Mesenchymal stem cell (in vitro differentiated cells and primary cell): ENCODE measurements around the gene ZNF366.

Experiments
- DNase-seq: peaks from one replicate; pipeline ENCODE4 v3.0.0-alpha.2; 2013
- H2AFZ ChIP-seq: one replicate; pipeline ENCODE4 v1.6.1; 2013; ENCODE audit warnings: low read depth, mild to moderate bottlenecking, control low read depth, inconsistent platforms, low read length, moderate library complexity
- H2AK5ac ChIP-seq: 2 replicates; pipeline ENCODE4 v1.6.1; 2013; ENCODE audit warnings: low read length, moderate library complexity, mild to moderate bottlenecking, inconsistent platforms; ENCODE audit not compliant: severe bottlenecking
- H2BK120ac ChIP-seq: one replicate; pipeline ENCODE4 v1.6.1; 2013; ENCODE audit warnings: low read depth, mild to moderate bottlenecking, inconsistent platforms, low read length, moderate library complexity
- H2BK12ac ChIP-seq, 2 experiments: one replicate each; pipeline ENCODE4 v1.6.1; 2013; ENCODE audit warnings: inconsistent platforms in 2 of 2, low read length in 2 of 2, mild to moderate bottlenecking in 2 of 2, moderate library complexity in 2 of 2, control low read depth in 1 of 2
- H2BK15ac ChIP-seq: one replicate; pipeline ENCODE4 v1.6.1; 2013; ENCODE audit warnings: mild to moderate bottlenecking, low read depth, inconsistent platforms; ENCODE audit not compliant: poor library complexity, severe bottlenecking
- H2BK5ac ChIP-seq: 2 replicates; pipeline ENCODE4 v1.6.1; 2013; ENCODE audit warnings: low read depth, mild to moderate bottlenecking, low read length, control low read depth, inconsistent platforms; ENCODE audit not compliant: poor library complexity, severe bottlenecking
- H3K14ac ChIP-seq, 2 experiments: one replicate each; pipeline ENCODE4 v1.6.1; 2013; ENCODE audit warnings: inconsistent platforms in 2 of 2, low read length in 2 of 2, control low read depth in 1 of 2, mild to moderate bottlenecking in 1 of 2, moderate library complexity in 1 of 2
- H3K18ac ChIP-seq, 2 experiments: one replicate each; pipeline ENCODE4 v1.6.1; 2013; ENCODE audit warnings: inconsistent platforms in 2 of 2, low read length in 2 of 2, control low read depth in 1 of 2, low read depth in 1 of 2, mild to moderate bottlenecking in 1 of 2
- H3K23ac ChIP-seq, 2 experiments: one replicate each; pipeline ENCODE4 v1.6.1; 2013; ENCODE audit warnings: inconsistent platforms in 2 of 2, low read length in 2 of 2, mild to moderate bottlenecking in 2 of 2, moderate library complexity in 2 of 2, control low read depth in 1 of 2
- H3K27ac ChIP-seq: 2 replicates; pipeline ENCODE4 v1.5.1; 2013; ENCODE audit warnings: mild to moderate bottlenecking, moderate library complexity, low read length, control low read depth, inconsistent platforms; ENCODE audit not compliant: poor library complexity, severe bottlenecking
- H3K27me3 ChIP-seq, 2 experiments: 2 replicates each; pipeline versions ENCODE4 v1.6.1 to v1.7.0; 2013; ENCODE audit warnings: low read length in 2 of 2, mild to moderate bottlenecking in 2 of 2, moderate library complexity in 2 of 2, control low read depth in 1 of 2, inconsistent platforms in 1 of 2; ENCODE audit not compliant: control insufficient read depth in 1 of 2, insufficient read depth in 1 of 2
- H3K36me3 ChIP-seq, 2 experiments: 2 replicates each; pipeline versions ENCODE4 v1.6.1 to v1.7.0; 2013; ENCODE audit warnings: low read length in 2 of 2, control low read depth in 1 of 2, inconsistent platforms in 1 of 2, low read depth in 1 of 2, mild to moderate bottlenecking in 1 of 2; ENCODE audit not compliant: insufficient read depth in 2 of 2, control insufficient read depth in 1 of 2
- H3K4ac ChIP-seq, 2 experiments: one replicate each; pipeline ENCODE4 v1.6.1; 2013; ENCODE audit warnings: inconsistent platforms in 2 of 2, low read length in 2 of 2, mild to moderate bottlenecking in 2 of 2, moderate library complexity in 2 of 2, control low read depth in 1 of 2, low read depth in 1 of 2
- H3K4me1 ChIP-seq: 2 replicates; pipeline ENCODE4 v1.6.1; 2013; ENCODE audit warnings: low read depth, low read length, control low read depth; ENCODE audit not compliant: control insufficient read depth, insufficient read depth
- H3K4me2 ChIP-seq: 2 replicates; pipeline ENCODE4 v1.6.1; 2013; ENCODE audit warnings: low read length, mild to moderate bottlenecking, inconsistent platforms; ENCODE audit not compliant: poor library complexity, severe bottlenecking
- H3K4me3 ChIP-seq, 2 experiments: 2 replicates each; pipeline versions ENCODE4 v1.5.1 to v1.7.0; 2013; ENCODE audit warnings: low read length in 2 of 2, mild to moderate bottlenecking in 2 of 2, control low read depth in 1 of 2, low read depth in 1 of 2; ENCODE audit not compliant: insufficient read depth in 1 of 2
- H3K79me1 ChIP-seq: replicated peaks from 2 replicates; pipeline ENCODE4 v1.6.1; 2013; ENCODE audit warnings: mild to moderate bottlenecking, control low read depth, low read length, inconsistent platforms; ENCODE audit not compliant: poor library complexity, severe bottlenecking
- H3K9ac ChIP-seq: 2 replicates; pipeline ENCODE4 v1.7.0; 2013; ENCODE audit warnings: mild to moderate bottlenecking, low read length, moderate library complexity
- H3K9me3 ChIP-seq: 2 replicates; pipeline ENCODE4 v1.7.0; 2013; ENCODE audit warnings: mild to moderate bottlenecking, low read length; ENCODE audit not compliant: control insufficient read depth
- H4K8ac ChIP-seq: one replicate; pipeline ENCODE4 v1.6.1; 2013; ENCODE audit warnings: inconsistent platforms, mild to moderate bottlenecking, low read length, moderate library complexity
- H4K91ac ChIP-seq: one replicate; pipeline ENCODE4 v1.6.1; 2013; ENCODE audit warnings: mild to moderate bottlenecking, low read length, inconsistent platforms
- WGBS: methylation state at CpG from one replicate; pipeline ENCODE4 v1.1.7; 2013; ENCODE audit warnings: mixed read lengths; 5-methylcytosine and 5-hydroxymethylcytosine counted together

Gene ZNF366

DNA sequence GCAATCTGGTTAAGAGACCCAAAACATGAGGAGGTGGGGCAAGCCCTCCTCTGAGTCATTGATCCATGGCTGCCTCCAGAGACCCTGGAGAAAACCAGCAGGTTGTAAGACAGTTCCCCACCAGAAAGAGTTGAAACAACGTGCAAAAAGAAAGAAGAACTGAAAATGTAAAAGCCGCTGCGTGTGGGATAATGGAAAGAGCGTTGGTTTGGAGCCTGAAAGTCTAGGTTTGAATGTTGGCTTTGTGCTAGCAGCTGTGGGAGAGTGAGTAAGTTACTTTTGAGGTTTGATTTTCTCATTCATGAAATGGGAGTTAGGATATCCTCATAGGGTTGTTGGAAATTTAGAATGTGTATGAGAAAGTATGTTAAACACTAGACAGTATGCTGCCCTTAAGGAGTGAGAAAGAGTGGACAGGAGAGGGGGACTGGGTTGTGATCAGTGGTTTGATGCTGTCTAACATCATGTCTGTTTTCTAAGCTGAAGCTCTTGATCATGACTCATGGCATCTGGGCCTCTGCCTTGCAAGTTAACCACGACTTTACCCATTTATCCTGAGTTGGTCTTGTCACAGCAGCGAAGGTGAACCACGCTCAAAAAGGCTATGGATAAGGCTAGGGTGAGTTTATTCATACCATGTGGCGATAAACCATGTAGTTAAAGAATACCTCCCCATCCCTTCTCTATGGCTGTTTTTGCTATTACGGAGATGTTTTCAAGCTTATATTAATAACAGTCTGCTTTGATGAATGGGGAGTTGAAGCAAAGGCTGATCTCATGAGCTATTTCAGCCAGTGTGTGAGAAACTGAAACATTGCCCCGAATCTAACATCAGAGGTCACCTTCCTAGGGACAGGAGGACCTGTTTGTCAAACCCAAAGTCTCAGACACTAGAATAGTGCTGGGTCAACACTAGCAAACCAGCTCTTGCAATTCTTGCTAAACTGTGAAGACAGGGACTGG is 41.3 kb downstream of the ZNF366 start:
- Histone ChIP-seq H3K27ac (no peak overlapping the region), H3K4ac (no peak overlapping the region), H3K23ac (no peak overlapping the region), H3K27me3 (no peaks in the 10 kb centered on the region), H3K4me3 (no peak overlapping the region), H4K8ac (no peak overlapping the region), H3K9ac (no peak overlapping the region), H4K91ac (no peak overlapping the region), H2BK120ac (no peak overlapping the region), H3K18ac (peak overlapping the region in 1 of 2 experiments; percentile 23), H2BK12ac (no peak overlapping the region), H3K79me1 (no peaks in the 10 kb centered on the region), H2BK5ac (no peak overlapping the region), H3K4me1 (peaks cover 2% of the 10 kb centered on the region), H3K36me3 (no peaks in the 10 kb centered on the region), H2BK15ac (no peak overlapping the region), H3K9me3 (no peaks in the 10 kb centered on the region), H2AK5ac (peak overlapping the region; percentile 51), H3K4me2 (no peak overlapping the region), H3K14ac (peak overlapping the region in 1 of 2 experiments; percentile 39), H2AFZ (no peak overlapping the region)
- peak; percentile 53 for DNase-seq
- WGBS, result 78% methylated on average over 7 of the region's 10 CpGs

DNA sequence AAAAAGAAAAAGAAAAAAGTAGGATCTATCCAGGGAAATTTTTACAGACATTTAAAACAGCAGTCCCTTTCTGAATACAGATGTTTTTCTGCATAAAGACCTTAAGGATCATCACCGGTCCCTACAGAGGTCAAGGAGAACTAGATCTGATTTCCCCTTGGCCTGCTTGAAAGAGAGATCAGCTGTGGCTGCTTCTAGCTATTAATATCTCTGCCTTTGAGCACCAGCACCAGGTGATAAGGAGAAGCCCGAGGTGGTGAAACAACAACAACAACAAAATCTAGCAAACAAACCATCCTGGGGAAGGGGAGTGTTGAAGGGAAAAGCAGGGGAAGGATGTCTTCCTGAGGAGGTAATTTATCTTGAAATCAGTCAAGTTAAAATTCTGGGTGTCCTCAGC is 42.1 kb downstream of the ZNF366 start:
- Histone ChIP-seq H3K9ac (no peak overlapping the region), H3K4me2 (no peak overlapping the region), H3K14ac (no peak overlapping the region), H2BK15ac (no peak overlapping the region), H3K23ac (no peak overlapping the region), H3K18ac (no peak overlapping the region), H3K4me1 (no peaks in the 10 kb centered on the region), H2BK120ac (no peak overlapping the region), H2BK5ac (no peak overlapping the region), H2AK5ac (no peak overlapping the region), H3K27ac (no peak overlapping the region), H3K79me1 (no peaks in the 10 kb centered on the region), H3K4ac (no peak overlapping the region), H4K91ac (no peak overlapping the region), H2AFZ (no peak overlapping the region), H2BK12ac (no peak overlapping the region), H3K27me3 (no peaks in the 10 kb centered on the region), H4K8ac (no peak overlapping the region), H3K9me3 (no peaks in the 10 kb centered on the region), H3K36me3 (no peaks in the 10 kb centered on the region), H3K4me3 (no peak overlapping the region)
- no peak for DNase-seq
- WGBS, result 100% methylated on average over 1 of the region's 2 CpGs

DNA sequence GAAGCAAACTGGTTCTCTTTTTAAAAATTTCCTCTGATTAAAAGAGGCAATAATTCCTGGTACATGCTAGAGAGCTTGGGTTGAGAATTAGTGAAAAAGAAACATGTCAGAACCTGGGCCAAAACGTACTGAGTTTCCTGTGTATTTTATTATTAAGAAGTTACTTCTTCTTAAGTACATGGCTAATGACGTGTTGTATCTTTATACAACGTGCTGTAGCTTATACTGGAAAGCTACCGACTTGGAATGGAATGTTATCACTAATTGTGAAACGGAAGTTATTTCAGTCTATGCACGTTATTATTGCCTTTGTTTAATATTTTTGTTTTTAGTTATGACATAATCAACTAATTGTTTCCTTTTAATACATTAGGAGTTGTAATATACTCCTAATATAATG is 43.1 kb downstream of the ZNF366 start:
- 87% methylated on average over 4 of the region's 6 CpGs for WGBS
- Histone ChIP-seq H3K4me3 (no peak overlapping the region), H2AFZ (no peak overlapping the region), H3K4me2 (no peak overlapping the region), H3K36me3 (no peaks in the 10 kb centered on the region), H3K27ac (no peak overlapping the region), H2AK5ac (no peak overlapping the region), H3K23ac (no peak overlapping the region), H4K8ac (no peak overlapping the region), H3K4ac (no peak overlapping the region), H3K9ac (no peak overlapping the region), H3K79me1 (no peaks in the 10 kb centered on the region), H2BK12ac (no peak overlapping the region), H2BK5ac (no peak overlapping the region), H3K27me3 (no peaks in the 10 kb centered on the region), H2BK15ac (no peak overlapping the region), H4K91ac (no peak overlapping the region), H3K9me3 (no peaks in the 10 kb centered on the region), H3K4me1 (peaks cover 2% of the 10 kb centered on the region), H3K14ac (no peak overlapping the region), H3K18ac (no peak overlapping the region), H2BK120ac (no peak overlapping the region)
- no peak for DNase-seq

DNA sequence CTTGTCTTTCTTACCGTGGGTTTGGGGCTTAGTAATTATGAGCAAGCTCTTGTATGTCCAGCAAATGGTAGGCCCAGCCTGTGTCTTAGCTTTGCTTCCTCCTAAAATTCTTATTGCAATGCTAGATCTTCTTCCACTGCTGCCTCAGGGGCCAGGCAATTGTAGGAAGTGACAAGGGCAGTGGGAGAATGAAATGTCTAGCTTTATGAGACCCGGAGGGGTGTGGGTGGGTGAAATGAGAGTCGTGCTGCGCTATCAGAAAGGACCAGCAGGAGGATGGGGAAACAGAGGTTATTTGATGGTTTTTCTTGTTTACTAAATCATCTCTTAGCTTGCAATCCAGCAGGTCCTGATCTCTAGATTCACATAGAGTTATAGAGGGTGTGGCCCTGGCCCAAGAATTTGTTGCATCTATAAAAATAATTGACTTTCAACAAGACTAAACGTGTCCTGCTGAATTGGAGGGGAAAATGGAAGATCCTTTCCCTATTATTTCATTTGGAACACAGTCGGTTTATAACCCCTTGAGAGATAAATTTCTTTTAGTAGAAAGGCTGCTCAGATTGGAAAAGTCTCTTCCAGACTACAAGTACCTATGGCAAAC is 43.7 kb downstream of the ZNF366 start:
- H3K36me3 ChIP-seq, result no peaks in the 10 kb centered on the region
- H4K8ac ChIP-seq, result no peak overlapping the region
- WGBS, result 69% methylated on average over 4 of the region's 6 CpGs

More for the DNA sequence above, 43.7 kb downstream of the ZNF366 start:
- Histone ChIP-seq H2AK5ac (no peak overlapping the region), H3K9me3 (no peaks in the 10 kb centered on the region), H3K4me3 (no peak overlapping the region), H3K18ac (no peak overlapping the region), H2BK120ac (no peak overlapping the region), H3K27me3 (no peaks in the 10 kb centered on the region), H2BK12ac (no peak overlapping the region), H2BK5ac (no peak overlapping the region), H4K91ac (no peak overlapping the region), H3K14ac (no peak overlapping the region), H3K79me1 (no peaks in the 10 kb centered on the region), H3K23ac (no peak overlapping the region), H3K9ac (no peak overlapping the region), H3K4me1 (peaks cover 2% of the 10 kb centered on the region), H3K4ac (no peak overlapping the region), H2BK15ac (no peak overlapping the region), H3K27ac (no peak overlapping the region), H2AFZ (no peak overlapping the region), H3K4me2 (no peak overlapping the region)
- no peak for DNase-seq
